Bronchial epithelial cell (primary cell): Measurements from ENCODE around the gene NCK1. TPM values are rescaled to one million over a fixed set of nuclear protein-coding genes. Genes with fewer than 3 reads are reported as not detected.

Source experiments
- DNase-seq: peaks from one replicate; pipeline ENCODE4 v3.0.0-alpha.2; 2010; ENCODE audit warnings: low read depth
- FAIRE-seq: peaks from 2 replicates; lab custom pipeline; 2011; peaks lifted over from hg19 to GRCh38; lab: Jason Lieb, UNC
- H3K27me3 ChIP-seq: 2 replicates; pipeline ENCODE4 v1.5.1; 2011; ENCODE audit warnings: low read length; ENCODE audit not compliant: control insufficient read depth, insufficient read depth
- H3K36me3 ChIP-seq: 2 replicates; pipeline ENCODE4 v1.5.1; 2011; ENCODE audit warnings: low read length; ENCODE audit not compliant: control insufficient read depth, insufficient read depth
- H3K4me3 ChIP-seq: 2 replicates; pipeline ENCODE4 v1.5.1; 2011; ENCODE audit warnings: mild to moderate bottlenecking, low read depth, low read length, control low read depth
- total RNA-seq: library from RNA; depleted of rRNA; stranded (reverse); fragments of >200 nt; gene quantifications from 2 replicates; pipeline ENCODE4 v1.2.1, GENCODE V29; 2014
- TF ChIP-seq, protein P1 (sequence below): IDR thresholded peaks from 2 replicates; pipeline ENCODE4 v1.5.1; 2011; ENCODE audit warnings: mild to moderate bottlenecking, moderate library complexity, low read length, control low read depth, inconsistent platforms; ENCODE audit not compliant: insufficient read depth, severe bottlenecking

NCK1 gene
- total RNA-seq, 1 donor from 2014 or later, result 81.6 TPM

DNA sequence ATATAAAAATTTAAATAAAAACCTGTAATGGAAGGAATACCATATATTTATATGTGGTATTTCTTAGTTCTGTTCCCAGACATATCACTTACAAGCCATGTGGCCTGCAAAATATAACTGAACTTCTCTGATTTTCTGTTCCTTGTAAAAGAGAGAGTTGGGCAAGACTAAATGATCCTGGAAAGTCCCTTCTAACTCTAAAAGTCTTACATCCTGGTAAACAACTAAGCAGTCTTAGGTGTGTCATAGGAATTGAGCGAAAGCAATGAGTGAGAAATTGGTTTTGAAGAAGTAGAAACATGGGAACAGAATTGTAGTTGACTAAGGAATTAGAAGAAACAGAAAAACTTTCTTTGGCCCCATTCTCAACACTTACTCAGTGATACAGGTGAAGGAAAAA is 70.5 kb downstream of the NCK1 start:
- H3K27me3 ChIP-seq, result no peaks in the 10 kb centered on the region
- H3K4me3 ChIP-seq, result no peak overlapping the region
- TF ChIP-seq, protein P1, sequence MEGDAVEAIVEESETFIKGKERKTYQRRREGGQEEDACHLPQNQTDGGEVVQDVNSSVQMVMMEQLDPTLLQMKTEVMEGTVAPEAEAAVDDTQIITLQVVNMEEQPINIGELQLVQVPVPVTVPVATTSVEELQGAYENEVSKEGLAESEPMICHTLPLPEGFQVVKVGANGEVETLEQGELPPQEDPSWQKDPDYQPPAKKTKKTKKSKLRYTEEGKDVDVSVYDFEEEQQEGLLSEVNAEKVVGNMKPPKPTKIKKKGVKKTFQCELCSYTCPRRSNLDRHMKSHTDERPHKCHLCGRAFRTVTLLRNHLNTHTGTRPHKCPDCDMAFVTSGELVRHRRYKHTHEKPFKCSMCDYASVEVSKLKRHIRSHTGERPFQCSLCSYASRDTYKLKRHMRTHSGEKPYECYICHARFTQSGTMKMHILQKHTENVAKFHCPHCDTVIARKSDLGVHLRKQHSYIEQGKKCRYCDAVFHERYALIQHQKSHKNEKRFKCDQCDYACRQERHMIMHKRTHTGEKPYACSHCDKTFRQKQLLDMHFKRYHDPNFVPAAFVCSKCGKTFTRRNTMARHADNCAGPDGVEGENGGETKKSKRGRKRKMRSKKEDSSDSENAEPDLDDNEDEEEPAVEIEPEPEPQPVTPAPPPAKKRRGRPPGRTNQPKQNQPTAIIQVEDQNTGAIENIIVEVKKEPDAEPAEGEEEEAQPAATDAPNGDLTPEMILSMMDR, result no peak
- DNase-seq (peak; percentile 76), FAIRE-seq (no peak)
- no peaks in the 10 kb centered on the region for H3K36me3 ChIP-seq

DNA sequence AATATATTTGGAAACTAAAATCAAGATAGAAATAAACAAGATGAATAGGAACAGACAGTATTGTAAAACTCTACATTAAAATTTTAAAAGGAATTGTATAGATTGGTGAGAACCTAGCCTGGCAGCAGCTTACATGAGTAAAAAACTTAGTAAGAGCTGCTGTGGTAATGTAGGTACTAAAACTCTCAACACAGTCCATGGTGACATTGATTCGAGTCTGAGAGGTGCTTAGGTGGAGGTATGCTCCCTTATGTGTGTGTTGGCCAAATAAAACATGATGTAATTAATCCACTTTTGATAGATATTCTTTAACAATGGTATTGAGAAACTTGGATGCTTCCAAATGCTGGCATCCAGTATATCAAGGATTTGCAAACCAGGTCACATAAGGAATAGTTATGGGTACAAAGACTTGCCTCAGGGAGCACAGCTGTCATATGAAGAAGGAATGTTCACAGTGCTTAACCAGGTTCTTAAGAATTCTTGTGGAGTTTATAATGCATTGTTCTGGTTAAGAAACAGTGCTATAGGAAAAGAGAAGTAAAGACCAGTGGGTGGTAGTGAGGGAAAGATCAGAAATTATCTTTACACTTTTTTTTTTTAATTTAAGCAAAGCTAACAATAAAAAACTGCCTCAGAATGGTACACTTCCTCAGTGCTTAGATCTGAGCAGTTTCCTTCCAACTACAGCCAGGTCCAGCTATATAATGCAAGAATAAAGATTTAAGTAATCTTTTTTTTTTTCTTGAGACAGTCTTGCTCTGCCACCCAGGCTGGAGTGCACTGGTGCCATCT is 71.2 kb downstream of the NCK1 start:
- Histone ChIP-seq H3K27me3 (no peaks in the 10 kb centered on the region), H3K4me3 (no peak overlapping the region), H3K36me3 (no peaks in the 10 kb centered on the region)
- DNase-seq, result no peak
- FAIRE-seq, result no peak
- TF ChIP-seq, protein P1, result no peak

DNA sequence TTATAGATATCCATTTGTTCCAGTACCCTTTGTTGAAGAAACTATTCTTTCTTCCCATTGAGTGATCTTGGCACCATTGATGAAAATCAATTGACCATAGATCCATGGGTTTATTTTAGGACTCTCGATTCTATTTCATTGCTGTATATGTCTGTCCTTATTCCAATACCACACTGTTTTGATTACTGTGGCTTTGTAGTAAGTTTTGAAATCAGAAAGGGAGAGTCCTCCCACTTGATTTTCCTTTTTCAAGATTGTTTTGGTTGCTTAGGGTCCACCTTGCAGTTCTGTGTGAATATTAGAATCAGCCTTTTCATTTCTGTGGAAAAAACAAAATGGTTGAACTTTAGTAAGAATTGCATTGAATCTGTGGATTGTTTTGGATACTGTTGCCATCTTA is 75.2 kb downstream of the NCK1 start:
- H3K36me3 ChIP-seq, result no peaks in the 10 kb centered on the region
- H3K4me3 ChIP-seq, result no peak overlapping the region
- TF ChIP-seq, protein P1, result no peak
- FAIRE-seq (no peak), DNase-seq (no peak)
- no peaks in the 10 kb centered on the region for H3K27me3 ChIP-seq

DNA sequence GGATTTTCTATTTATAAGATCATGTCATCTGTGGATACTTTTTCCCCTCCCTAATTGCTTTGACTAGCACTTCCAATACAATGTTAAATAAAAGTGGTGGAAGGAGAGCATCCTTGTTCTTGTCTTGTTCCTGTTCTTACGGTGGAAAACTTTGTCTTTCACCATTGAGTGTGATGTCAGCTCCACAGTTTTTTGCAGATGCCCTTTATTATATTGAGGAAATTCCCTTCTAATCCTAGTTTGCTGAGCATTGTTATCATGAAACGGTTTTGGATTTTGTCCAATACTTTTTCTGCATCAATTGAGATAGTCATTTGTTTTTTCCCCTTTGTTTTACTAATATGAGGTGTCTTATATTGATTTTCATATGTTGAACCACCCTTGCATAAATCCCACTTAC is 75.8 kb downstream of the NCK1 start:
- no peak for FAIRE-seq
- TF ChIP-seq, protein P1, result no peak
- H3K27me3 ChIP-seq, result no peaks in the 10 kb centered on the region

DNA sequence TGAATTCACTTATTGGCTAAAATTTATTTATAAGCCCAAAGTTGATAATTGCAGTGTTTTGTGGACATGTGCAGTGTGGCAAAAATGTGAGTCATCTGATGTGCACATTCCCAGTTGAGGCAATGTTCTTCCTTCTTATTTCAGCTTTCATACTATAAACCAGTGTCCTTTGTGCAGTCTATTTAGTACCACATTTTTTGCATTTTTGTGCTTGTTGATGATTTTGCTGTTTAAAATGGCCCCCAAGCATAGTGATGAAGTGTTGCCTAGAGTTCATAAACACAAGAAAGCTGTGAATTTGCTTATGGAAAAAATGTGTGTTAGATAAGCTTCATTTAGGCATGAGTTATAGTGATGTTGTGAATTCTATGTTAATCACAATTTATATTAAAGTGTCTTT is 76.3 kb downstream of the NCK1 start:
- no peak for FAIRE-seq
- Histone ChIP-seq H3K36me3 (peaks cover 2% of the 10 kb centered on the region), H3K27me3 (no peaks in the 10 kb centered on the region), H3K4me3 (no peak overlapping the region)
- TF ChIP-seq, protein P1, result no peak
- peak; percentile 64 for DNase-seq

More for the DNA sequence above, 75.8 kb downstream of the NCK1 start:
- Histone ChIP-seq H3K36me3 (peaks cover 2% of the 10 kb centered on the region), H3K4me3 (no peak overlapping the region)
- DNase-seq, result no peak
